HUDEP-2 (cell line): ENCODE data around the gene TRIM13.

Experiments
- DNase-seq, 76 experiments: peaks; one replicate each; lab custom pipeline; 2025; ENCODE audit not compliant: unreplicated experiment in 76 of 76; lab: John Stamatoyannopoulos, UW

The TRIM13 gene

DNA sequence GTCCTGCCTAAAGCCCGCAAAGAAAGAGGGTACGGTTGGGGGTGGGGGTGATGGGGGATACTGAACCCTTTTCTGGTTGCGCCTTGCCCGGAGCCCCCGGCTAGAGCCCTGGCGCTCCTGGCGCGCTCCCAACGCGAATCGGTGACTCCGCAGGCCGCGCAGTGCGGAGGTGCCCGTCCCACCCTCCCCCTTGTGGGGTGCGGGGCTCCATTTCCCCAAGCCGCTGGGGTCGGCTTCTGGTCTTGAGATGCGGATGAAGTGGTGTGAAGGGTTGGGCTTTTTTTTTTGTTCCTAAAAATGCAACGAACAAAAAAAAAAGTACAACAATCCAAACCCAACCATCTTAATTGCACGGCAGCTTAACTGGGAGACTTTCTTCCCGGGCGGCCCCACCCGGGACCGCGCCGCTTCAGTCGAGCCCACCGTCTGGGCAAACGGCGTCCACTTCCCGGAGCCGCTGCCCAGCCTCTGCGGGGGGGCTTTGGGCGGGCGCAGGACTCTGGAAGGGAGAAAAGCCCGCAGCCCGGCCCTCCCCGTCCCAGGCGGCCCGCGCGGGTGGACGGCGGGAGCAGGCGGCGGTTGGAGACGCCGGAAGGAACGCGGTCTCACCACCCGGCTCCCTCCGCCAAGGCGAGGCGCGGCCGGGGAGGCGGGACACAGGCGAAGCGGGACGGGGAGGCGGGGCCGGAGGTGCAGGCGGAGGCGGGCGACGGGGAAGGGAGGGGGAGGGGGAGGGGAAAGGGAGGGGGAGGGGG, 504 bp upstream of the TRIM13 start:
- DNase-seq: peak in 74 of 76 experiments; percentile 32 to 93 (median 83)

DNA sequence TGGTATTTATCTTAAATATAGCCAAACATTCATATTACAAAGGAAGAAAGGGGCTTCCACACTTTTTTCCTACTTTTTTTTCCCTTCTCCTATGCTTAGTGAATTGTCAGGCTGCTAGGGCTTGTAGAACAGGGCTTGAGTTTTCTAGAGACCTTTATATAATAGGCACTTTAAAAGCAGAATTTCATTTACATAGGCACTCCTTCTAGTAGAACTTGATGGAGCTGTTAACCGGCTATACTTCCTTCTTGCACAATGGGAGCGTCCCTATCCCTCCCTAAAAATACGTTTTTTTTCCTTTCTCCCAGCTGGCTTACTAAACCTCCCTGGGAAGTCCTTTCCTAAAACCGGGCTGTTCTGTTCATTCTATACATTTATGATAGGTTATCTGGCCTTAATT, 1.1 kb downstream of the TRIM13 start:
- DNase-seq: peak in 1 of 76 experiments; percentile 6

DNA sequence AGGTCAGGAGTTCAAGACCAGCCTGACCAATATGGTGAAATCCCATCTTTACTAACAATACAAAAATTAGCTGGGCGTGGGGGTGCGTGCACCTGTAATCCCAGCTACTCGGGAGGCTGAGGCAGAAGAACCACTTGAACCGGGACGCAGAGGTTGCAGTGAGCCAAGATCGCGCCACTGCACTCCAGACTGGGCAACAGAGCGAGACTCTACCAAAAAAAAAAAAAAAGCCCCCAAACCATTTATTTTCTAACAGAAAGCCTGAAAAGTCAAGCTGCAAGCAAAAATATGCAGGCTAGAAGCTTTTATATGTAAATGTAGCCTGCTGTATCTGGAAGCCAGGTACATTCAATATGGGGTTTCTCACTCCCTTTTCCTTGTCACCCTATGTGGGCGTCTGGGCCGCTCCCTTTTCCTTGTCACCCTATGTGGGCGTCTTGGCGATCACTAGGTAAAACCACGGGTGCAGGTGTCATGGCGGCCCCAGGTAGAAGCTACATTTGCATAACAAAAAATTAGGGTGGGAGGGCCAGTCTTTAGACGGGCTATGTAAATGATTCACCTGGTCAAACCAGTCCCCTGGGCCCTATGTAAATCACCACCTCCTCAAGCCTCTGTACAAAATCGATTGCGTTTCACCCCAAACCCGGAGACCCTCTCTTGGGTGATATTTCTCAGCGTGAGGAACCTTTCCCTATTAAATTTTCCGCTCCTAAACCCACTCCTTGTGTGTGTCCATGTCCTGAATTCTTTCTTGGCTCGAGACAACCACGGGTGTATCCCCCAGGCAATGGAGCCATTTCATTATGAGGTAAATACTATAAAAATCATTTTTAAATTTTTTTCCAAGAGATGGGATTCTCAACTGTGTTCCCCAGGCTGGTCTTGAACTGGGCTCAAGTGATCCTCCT, 2.1 kb downstream of the TRIM13 start:
- no peak for DNase-seq

DNA sequence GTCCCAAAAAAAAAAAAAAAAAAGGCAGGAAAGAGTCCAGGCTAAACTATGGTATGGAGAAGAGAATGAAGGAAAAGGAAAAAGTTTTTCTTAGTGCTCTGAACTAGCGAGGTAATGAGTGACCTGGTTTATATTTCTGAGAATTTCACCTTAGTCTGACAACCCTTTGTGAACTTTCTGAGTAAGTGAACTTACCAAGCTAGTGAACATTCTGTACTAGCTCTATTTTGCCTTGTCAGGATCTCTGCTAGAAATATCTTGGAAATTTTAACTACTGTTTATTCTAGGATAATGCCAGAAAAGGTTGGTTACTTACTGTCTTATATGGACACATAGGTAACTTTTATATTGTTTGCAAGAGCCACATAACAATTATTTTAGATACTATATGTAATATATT, 4.4 kb downstream of the TRIM13 start:
- DNase-seq: no peak

DNA sequence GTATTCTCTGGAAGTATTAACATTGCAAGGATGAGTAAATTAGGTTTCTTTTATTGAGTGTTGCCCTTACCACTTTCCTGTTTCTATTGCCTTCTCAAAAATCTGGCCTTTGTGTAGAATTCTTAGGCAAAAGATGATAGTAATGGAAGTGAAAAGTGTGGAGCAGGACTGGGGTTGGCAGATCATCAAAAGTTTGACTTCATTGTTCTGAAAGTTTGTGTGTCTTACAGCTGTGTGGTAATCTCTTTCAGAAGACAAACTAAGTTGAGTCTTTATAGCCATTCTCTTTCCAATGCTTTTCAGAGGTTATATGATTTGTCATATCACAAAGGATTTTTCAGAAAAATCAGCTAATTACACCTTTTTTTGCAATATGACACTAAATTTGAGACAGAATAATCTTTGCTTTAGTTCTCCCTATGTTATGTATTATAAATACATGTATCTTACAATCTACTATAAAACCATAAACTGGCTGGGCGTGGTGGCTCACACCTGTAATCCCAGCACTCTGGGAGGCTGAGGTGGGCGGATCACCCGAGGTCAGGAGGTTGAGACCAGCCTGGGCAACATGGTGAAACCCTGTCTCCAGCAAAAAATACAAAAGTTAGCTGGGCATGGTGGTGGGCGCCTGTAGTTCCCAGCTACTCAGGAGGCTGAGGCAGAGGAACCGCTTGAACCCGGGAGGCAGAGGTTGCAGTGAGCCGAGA, 9.7 kb downstream of the TRIM13 start:
- no peak for DNase-seq

DNA sequence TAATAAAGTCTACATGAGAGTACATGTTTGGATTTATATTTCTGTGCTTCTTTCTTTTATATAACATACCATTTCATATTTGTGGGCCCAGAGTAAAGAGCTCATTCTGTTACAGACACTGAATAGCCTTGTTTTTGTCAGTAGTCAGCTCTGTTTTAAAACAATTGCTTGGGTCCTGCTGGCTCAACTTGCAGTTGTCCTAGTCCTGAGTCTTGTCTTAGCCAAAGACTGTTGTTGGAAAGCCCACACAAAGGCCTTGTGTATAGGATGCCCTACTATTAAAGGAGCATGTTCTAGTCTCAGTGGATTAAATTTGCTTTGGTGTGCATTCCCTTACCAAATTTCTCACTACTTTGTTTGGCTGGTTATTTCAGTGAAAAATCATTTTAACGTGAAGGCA, 14.6 kb downstream of the TRIM13 start:
- no peak for DNase-seq

DNA sequence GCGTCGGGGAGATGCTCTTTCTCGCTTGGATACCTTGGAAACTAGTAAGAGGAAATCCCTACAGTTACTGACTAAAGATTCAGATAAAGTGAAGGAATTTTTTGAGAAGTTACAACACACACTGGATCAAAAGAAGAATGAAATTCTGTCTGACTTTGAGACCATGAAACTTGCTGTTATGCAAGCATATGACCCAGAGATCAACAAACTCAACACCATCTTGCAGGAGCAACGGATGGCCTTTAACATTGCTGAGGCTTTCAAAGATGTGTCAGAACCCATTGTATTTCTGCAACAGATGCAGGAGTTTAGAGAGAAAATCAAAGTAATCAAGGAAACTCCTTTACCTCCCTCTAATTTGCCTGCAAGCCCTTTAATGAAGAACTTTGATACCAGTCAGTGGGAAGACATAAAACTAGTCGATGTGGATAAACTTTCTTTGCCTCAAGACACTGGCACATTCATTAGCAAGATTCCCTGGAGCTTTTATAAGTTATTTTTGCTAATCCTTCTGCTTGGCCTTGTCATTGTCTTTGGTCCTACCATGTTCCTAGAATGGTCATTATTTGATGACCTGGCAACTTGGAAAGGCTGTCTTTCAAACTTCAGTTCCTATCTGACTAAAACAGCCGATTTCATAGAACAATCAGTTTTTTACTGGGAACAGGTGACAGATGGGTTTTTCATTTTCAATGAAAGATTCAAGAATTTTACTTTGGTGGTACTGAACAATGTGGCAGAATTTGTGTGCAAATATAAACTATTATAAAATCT, 15.7 kb downstream of the TRIM13 start:
- no peak for DNase-seq

DNA sequence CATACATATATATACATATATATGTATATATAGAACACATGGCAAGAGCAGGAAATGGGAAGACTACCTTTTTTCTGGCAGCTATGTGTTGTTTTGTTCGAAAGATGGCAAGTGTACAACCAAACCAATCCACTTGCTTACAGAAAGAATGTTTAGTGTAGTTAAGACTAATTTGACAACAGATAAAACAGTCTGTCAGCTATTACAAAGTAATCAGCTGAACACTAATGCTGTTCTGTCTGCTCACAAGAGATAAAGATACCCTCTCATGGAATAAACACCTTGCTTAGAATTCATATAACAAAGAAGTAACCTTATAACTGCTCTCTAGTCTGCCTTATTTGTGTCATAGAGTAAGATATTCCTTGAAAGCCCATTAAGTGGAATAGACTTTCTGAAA, 17.5 kb downstream of the TRIM13 start:
- peak in 14 of 76 experiments; percentile 9 to 60 (median 15) for DNase-seq

DNA sequence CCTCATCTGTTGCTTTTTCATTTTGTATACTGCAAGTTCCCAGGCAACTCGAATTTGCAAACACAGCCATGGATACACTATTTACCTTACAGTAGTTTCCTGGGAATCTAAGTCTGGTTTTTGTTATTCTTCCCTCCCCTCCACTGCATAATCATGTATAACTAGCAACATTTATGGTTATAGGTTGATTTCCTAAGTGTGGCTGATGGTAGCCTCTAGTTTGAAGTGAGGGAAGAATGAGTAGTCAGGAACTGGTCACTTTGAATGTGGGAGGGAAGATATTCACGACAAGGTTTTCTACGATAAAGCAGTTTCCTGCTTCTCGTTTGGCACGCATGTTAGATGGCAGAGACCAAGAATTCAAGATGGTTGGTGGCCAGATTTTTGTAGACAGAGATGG, 18.4 kb downstream of the TRIM13 start, which contains the start of gene KCNRG:
KCNRG (plus strand) TSS at position 187 of the 400 bp plus-strand sequence; CDS start at position 237, 50 bp downstream.
- peak in 4 of 76 experiments; percentile 4 to 33 (median 18) for DNase-seq

DNA sequence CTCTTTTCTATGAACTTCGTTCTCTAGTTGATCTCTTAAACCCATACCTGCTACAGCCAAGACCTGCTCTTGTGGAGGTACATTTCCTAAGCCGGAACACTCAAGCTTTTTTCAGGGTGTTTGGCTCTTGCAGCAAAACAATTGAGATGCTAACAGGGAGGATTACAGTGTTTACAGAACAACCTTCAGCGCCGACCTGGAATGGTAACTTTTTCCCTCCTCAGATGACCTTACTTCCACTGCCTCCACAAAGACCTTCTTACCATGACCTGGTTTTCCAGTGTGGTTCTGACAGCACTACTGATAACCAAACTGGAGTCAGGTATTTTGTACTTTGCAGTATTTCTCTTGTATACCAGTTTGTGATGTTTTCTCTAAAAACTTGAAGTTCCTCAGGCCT, 18.9 kb downstream of the TRIM13 start:
- DNase-seq: no peak

DNA sequence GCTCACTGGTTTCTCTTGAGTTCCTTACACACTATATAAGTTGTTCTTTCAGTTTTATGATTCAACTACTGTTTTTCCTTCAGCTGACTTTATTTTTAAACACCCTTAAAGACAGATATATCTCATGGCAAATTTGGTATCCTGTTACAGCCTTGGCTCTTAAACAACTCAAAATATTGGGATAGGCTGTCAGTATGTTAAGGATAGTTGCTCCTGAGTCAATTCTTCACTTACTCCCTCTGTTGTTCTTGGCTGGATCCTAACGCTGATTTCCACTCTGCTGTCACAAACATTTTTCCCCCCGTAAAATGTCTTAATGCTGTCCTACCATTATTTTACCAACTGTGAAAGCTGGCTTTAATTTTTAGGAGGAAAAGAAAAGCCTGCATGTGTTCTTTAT, 19.6 kb downstream of the TRIM13 start:
- no peak for DNase-seq

DNA sequence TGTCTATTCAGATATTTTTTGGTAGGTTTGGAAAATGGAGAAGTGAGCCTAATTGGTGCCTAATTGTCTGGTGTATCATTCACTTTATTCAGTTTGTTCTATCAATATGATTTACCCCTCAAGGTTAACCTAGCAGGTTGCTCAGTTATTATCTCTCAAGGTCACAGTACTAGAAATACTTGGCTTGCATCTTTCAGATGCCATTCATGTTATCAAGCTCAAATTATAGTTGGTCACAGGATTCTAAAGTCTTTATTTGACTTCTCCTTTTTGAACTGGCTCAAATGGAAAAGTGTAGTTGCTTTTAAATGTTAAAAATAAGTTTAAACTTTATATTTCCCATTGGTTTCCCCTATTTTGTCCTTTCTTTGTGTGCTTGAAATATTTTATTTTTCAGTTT, 21.0 kb downstream of the TRIM13 start:
- no peak for DNase-seq

DNA sequence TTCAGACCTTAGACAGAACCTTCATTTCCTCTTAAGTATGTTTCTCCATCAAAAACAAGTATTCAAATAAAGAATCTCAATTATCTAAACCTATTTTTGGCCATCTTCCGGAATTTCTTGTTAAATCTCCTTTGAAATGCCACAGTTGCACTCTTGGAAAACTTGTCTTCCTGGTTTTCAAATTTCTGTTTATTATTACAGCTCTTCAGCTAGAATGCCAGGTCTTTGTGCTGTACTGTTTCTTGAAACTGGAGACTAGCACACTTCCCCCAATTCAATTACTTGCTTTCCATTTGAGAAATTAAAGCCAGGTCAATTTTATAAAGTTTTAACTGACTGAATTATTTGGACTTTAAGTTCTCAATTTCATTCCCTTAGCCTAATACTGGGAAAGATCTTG, 28.6 kb downstream of the TRIM13 start:
- DNase-seq: no peak

DNA sequence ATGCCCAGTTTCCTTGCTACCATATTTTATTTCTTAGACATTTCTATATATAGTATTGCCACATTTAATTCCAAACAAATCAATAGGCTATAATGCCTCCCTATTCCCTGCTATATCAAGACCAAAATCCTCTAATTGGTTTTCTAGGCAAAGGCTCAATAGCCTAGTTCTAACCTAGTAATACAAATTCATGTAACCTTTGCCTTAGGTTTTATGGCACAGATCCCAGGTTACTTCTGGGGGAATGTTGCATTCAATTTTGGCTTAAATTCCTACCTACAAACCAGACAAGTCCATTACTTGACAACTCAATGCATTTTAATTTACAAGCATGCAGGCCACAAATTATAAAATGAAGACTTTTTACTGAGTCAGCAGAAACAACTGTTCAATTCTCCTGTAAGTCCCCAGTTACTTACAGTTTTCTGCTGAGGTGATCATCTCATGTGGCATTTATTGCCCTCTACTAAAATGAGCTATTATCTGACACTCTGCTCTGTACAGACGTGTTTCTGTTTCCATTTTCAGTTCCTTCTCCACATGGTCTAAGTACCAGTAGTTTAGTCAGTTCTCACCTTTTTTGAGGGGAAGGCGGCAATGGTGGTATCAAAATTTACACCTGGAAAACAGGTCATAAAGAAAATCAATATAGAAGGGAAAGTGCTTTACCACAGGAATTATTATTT, 30.1 kb downstream of the TRIM13 start:
- DNase-seq: no peak

DNA sequence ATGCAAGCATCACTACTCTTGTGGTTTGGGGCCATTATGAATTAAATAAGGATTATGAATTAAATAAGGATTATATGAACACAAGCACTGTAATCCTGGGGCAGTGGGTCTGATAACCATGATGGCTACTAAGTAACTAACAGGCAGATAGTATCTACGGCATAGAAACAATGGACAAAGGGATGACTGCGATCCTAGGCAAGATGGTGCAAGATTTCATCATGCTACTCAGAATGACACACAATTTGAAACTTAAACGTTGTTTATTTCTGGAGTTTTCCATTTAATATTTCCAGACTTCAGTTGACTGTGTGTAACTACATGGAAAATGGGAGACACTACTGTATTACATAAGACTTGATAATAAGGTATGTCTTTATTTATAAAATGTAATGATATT, 33.5 kb downstream of the TRIM13 start:
- DNase-seq: no peak

DNA sequence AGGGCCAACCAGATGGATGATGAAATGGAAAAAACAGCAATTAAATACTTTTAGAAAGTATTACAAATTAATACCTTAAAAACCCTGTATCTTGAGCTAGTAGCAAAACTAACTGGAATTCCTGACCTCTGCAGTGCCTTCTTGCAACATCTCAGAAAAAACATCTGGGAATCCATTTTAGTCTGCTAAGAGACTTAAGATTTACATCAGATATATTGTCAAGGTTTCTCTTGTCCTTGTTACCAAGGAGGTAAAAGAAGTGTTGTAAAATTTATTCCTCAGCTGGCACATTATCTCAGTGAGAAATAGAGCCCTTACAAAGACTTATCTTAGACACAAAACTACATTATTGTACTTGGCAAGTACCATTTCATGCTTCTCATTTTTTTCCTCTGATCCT, 36.9 kb downstream of the TRIM13 start:
- DNase-seq: no peak

DNA sequence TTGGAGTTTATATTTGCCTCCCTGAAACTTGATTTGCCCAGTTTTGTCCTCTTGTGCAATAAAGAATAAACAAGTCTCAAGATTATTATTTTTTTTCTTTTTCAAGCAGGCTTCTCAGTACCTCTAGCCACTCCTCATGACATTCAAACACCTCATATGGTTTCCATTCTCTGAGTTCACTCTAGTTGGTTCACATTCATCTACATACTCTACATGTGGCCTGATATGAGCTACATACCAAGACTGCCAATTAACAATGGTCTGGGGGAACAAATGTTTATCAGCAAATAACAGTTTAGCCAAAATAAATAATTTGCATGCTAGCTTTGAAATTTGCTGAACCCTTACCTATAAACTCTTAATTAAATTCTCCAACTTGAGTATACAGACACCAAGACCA, 40.9 kb downstream of the TRIM13 start:
- no peak for DNase-seq

DNA sequence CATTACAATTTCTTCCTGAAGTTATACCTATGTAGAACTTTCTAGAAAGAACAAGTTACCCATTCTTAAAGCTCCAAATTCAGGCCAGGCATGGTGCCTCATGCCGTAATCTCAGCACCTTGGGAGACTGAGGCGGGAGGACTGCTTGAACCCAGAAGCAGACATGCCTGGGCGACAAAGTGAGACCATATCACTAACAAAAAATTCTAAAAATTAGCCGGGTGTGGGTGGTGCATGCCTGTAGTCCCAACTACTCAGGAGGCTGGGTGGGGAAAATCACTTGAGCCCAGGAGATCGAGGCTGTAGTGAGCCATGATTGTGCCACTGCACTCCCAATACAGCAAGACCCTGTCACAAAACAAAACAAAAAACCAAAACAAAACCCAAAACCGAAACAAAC, 41.4 kb downstream of the TRIM13 start:
- no peak for DNase-seq

DNA sequence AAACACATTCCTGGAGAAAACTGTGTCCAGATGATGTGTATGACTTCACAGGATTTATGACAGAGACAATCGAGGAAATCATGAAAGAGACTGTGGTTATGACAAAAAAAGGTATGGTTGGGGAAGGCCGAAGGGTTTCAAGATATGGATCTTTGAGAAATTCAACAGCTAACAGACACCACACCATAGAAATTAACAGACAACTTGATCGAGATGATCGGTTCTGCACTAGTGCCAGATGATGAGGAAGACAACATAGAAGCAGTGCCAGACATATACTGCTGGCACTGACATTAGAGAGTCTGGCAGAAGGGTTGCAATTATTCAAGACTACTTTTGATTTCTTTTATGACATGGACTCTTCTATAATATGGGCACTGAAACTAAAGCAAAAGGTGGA, 55.6 kb downstream of the TRIM13 start:
- no peak for DNase-seq

DNA sequence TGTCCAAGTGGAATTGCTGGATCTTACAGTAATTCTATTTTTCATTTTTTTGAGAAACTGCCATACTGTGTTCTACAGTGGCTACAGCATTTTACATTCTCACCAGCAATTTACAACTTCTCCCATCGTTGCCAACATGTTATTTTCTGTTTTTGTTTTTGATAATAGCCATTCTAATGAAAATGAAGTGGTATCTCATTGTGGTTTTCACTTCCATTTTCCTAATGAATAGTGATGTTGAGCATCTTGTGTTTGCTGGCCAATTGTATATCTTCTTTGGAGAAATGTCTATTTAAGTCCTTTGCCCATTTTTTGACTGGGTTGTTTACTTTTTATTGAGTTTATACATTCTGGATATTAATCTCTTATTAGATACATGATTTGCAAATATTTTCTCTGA, 57.0 kb downstream of the TRIM13 start:
- no peak for DNase-seq
